Measurements from ENCODE around the gene LKAAEAR1.

Gene LKAAEAR1

GRCh38 chr20:64035066-64035932 is 48.9 kb downstream of the LKAAEAR1 start:
- no peak for DNase-seq

DNA sequence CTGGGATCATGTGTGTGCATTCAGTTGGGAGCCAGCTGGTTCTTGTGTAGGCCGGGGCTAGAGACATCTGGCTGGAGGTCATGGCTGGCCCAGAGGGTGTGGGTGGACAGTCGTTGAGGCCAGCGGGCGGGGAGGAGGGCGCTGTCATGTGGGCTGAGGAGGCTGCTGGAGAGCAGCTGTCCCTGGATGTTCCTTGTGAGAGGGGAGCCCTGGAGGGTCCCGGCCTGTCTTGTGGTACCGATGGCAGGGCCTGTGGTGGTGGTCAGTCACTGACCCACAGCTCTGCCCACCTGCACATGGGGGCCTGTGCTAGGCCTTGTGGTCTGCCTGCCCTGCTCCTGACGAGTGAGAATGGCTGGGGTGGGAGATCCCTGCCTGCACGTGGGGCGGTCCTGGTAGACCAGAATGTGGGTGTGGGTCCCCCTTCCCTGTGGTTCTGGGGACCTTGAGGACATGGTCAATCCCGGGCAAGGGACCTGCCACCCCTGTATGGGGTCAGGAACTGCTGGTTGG is 50.2 kb downstream of the LKAAEAR1 start:
- DNase-seq = no peak
